ENCODE data around the gene OTUB1.
"Not testable (repeated sequence)": the region's sequence is repeated elsewhere in the genome, so short reads cannot be mapped to it uniquely, and the experiment has no call there.

OTUB1 gene

GRCh38 chr11:64027651-64028397 is 41.6 kb downstream of the OTUB1 start:
- DNase-seq = no peak

- no peak for DNase-seq
Measured at GRCh38 chr11:64028398-64029115, 42.3 kb downstream of the OTUB1 start.

GRCh38 chr11:64029773-64030172 is 43.5 kb downstream of the OTUB1 start:
- no peak for DNase-seq

GRCh38 chr11:64031001-64031400 is 44.8 kb downstream of the OTUB1 start:
- no peak for DNase-seq

- no peak for DNase-seq
Measured at GRCh38 chr11:64032050-64032449, 45.8 kb downstream of the OTUB1 start.

- no peak for DNase-seq
Measured at GRCh38 chr11:64034411-64034811, 48.2 kb downstream of the OTUB1 start.

- DNase-seq = no peak
Measured at GRCh38 chr11:64035081-64035524, 48.9 kb downstream of the OTUB1 start.

- DNase-seq = no peak
Measured at GRCh38 chr11:64035576-64035975, 49.3 kb downstream of the OTUB1 start, which contains the start of gene FLRT1. Gene FLRT1, plus strand, starts transcription at chr11:64035931. Its CDS starts 80,337 bp downstream, at chr11:64116268.

GRCh38 chr11:64036087-64037026 is 50.1 kb downstream of the OTUB1 start:
- no peak for DNase-seq

GRCh38 chr11:64037027-64037634 is 50.9 kb downstream of the OTUB1 start:
- DNase-seq = no peak

GRCh38 chr11:64038500-64038899 is 52.3 kb downstream of the OTUB1 start:
- no peak for DNase-seq

GRCh38 chr11:64039012-64039665 is 52.9 kb downstream of the OTUB1 start:
- DNase-seq = no peak

- no peak for DNase-seq
Measured at GRCh38 chr11:64040684-64041322, 54.6 kb downstream of the OTUB1 start.

- DNase-seq = no peak
Measured at GRCh38 chr11:64041846-64042245, 55.6 kb downstream of the OTUB1 start.

- no peak for DNase-seq
Measured at GRCh38 chr11:64042301-64042700, 56.1 kb downstream of the OTUB1 start.

- DNase-seq = no peak
Measured at GRCh38 chr11:64043545-64043944, 57.3 kb downstream of the OTUB1 start.

- DNase-seq = no peak
Measured at GRCh38 chr11:64044730-64045393, 58.6 kb downstream of the OTUB1 start.

- no peak for DNase-seq
Measured at GRCh38 chr11:64045700-64046099, 59.5 kb downstream of the OTUB1 start.

GRCh38 chr11:64047373-64047772 is 61.1 kb downstream of the OTUB1 start:
- not testable (repeated sequence) for DNase-seq
